Endothelial cell of umbilical vein (primary cell): ENCODE measurements around the gene PSMB7. TPM values are rescaled to one million over a fixed set of nuclear protein-coding genes. Genes with fewer than 3 reads are reported as not detected.

Experiments
- BruUV-seq: library from RNA; stranded (reverse); fragments of 400-500 nt; replicated peaks from 2 replicates; lab custom pipeline; 2021; lab: Mats Ljungman, UMichigan
- CTCF ChIA-PET: fragments of 300-600, 350-600 bp; sonication (Branson Sonifier 250); formaldehyde crosslinking; loops from one replicate; lab custom pipeline; 2021; ENCODE audit warnings: antibody characterized with exemption, inconsistent platforms; lab: Charles Lee
- POLR2A ChIA-PET: fragments of 300-600, 350-600 bp; sonication (Branson Sonifier 250); formaldehyde crosslinking; loops from one replicate; lab custom pipeline; 2021; ENCODE audit warnings: antibody characterized with exemption, inconsistent platforms; lab: Charles Lee
- DNase-seq: peaks from one replicate; pipeline ENCODE4 v3.0.0-alpha.2; 2011; ENCODE audit warnings: low read depth, low spot score
- FAIRE-seq: peaks from 2 replicates; lab custom pipeline; 2011; peaks lifted over from hg19 to GRCh38; lab: Jason Lieb, UNC
- H2AFZ ChIP-seq: 2 replicates; pipeline ENCODE4 v1.6.0; 2012; ENCODE audit warnings: low read depth, low read length, control low read depth, inconsistent platforms
- H3K27ac ChIP-seq: 2 replicates; pipeline ENCODE4 v1.5.1; 2011; ENCODE audit warnings: low read depth, mild to moderate bottlenecking, control low read depth, low read length, moderate library complexity; ENCODE audit not compliant: insufficient read depth
- H3K27me3 ChIP-seq, 2 experiments: 2 replicates each; pipeline versions ENCODE4 v1.6.0 to v1.6.1; 2011; ENCODE audit warnings: low read length in 2 of 2, mixed read lengths in 1 of 2; ENCODE audit not compliant: control insufficient read depth in 2 of 2, insufficient read depth in 2 of 2
- H3K36me3 ChIP-seq, 2 experiments: 2 replicates in 1 of 2; 3 replicates in 1 of 2; pipeline ENCODE4 v1.5.1; 2011; ENCODE audit warnings: low read length in 2 of 2, mild to moderate bottlenecking in 1 of 2, moderate library complexity in 1 of 2; ENCODE audit not compliant: control insufficient read depth in 2 of 2, insufficient read depth in 2 of 2; ENCODE audit errors: extremely low read depth in 1 of 2
- H3K4me1 ChIP-seq: 3 replicates; pipeline ENCODE4 v1.5.1; 2011; ENCODE audit warnings: mild to moderate bottlenecking, low read length; ENCODE audit not compliant: control insufficient read depth, insufficient read depth; ENCODE audit errors: extremely low read depth
- H3K4me2 ChIP-seq: 2 replicates; pipeline ENCODE4 v1.6.1; 2011; ENCODE audit warnings: low read length, control low read depth, mixed read lengths; ENCODE audit not compliant: insufficient read depth
- H3K4me3 ChIP-seq, 3 experiments: fragments of 200-600 bp in 1 of 3; sonication (generic), shearing (Covaris generic) in 1 of 3; replicated peaks in 1 of 3; 2 replicates each; pipeline ENCODE4 v1.5.1; 2011 to 2016; ENCODE audit warnings: control low read depth in 3 of 3, low read length in 3 of 3, mild to moderate bottlenecking in 2 of 3, inconsistent platforms in 1 of 3, low read depth in 1 of 3, moderate library complexity in 1 of 3; ENCODE audit not compliant: insufficient read depth in 1 of 3
- H3K79me2 ChIP-seq: 2 replicates; pipeline ENCODE4 v1.6.0; 2012; ENCODE audit warnings: low read length, inconsistent platforms; ENCODE audit not compliant: control insufficient read depth, insufficient read depth
- H3K9ac ChIP-seq: replicated peaks from 2 replicates; pipeline ENCODE3; 2011; ENCODE audit warnings: low read length, control low read depth; ENCODE audit not compliant: insufficient read depth; ENCODE audit errors: extremely low read depth
- H3K9me1 ChIP-seq: replicated peaks from 3 replicates; pipeline ENCODE4 v1.6.0; 2011; ENCODE audit warnings: mild to moderate bottlenecking, low read length; ENCODE audit not compliant: control insufficient read depth, insufficient read depth; ENCODE audit errors: extremely low read depth
- H3K9me3 ChIP-seq: replicated peaks from 2 replicates; pipeline ENCODE4 v1.5.1; 2012; ENCODE audit warnings: low read length, inconsistent platforms; ENCODE audit not compliant: control insufficient read depth, insufficient read depth
- H4K20me1 ChIP-seq: replicated peaks from 2 replicates; pipeline ENCODE3; 2011; ENCODE audit warnings: mild to moderate bottlenecking, low read length; ENCODE audit not compliant: control insufficient read depth, insufficient read depth; ENCODE audit errors: extremely low read depth
- EZH2 ChIP-seq: IDR thresholded peaks from 2 replicates; pipeline ENCODE4 v1.6.1; 2012; ENCODE audit warnings: borderline replicate concordance, low read depth, mild to moderate bottlenecking, moderate library complexity, low read length, inconsistent platforms; ENCODE audit not compliant: severe bottlenecking
- FOS ChIP-seq: IDR thresholded peaks from 2 replicates; pipeline ENCODE4 v1.6.1; 2011; ENCODE audit warnings: mild to moderate bottlenecking, low read length, moderate library complexity, borderline replicate concordance; ENCODE audit not compliant: insufficient read depth
- GATA2 ChIP-seq: IDR thresholded peaks from 2 replicates; pipeline ENCODE4 v1.7.0; 2011; ENCODE audit warnings: low read depth, mild to moderate bottlenecking, moderate library complexity, mixed read lengths, low read length; ENCODE audit not compliant: insufficient read length, insufficient read depth
- JUN ChIP-seq: IDR thresholded peaks from 2 replicates; pipeline ENCODE4 v1.6.1; 2011; ENCODE audit warnings: borderline replicate concordance, low read depth; ENCODE audit not compliant: insufficient read length, insufficient read depth
- MYC ChIP-seq: IDR thresholded peaks from one replicate; pipeline ENCODE4 v1.6.1; 2011; ENCODE audit warnings: mild to moderate bottlenecking, low read depth, low read length
- POLR2A ChIP-seq: IDR thresholded peaks from 2 replicates; pipeline ENCODE4 v1.6.1; 2012; ENCODE audit warnings: low read depth, mild to moderate bottlenecking, control low read depth, low read length
- POLR2AphosphoS5 ChIP-seq: IDR thresholded peaks from 2 replicates; pipeline ENCODE4 v1.6.1; 2012; ENCODE audit warnings: low read depth, mild to moderate bottlenecking, control low read depth, low read length, moderate library complexity; ENCODE audit not compliant: insufficient read depth
- dilution Hi-C: fragments of 300-500 bp; cut with MboI; formaldehyde crosslinking; loops from one replicate; pipeline ENCODE4 v1.15.0; 2019; ENCODE audit warnings: low sequenced_read_pairs; ENCODE audit not compliant: extremely low pct_ligation_motif_present
- intact Hi-C: fragments of 100-400 bp; cut with micrococcal nuclease; formaldehyde crosslinking; loops from one replicate; pipeline ENCODE4 v1.10.0; 2022
- polyA plus RNA-seq, 4 experiments: library from polyadenylated mRNA; depleted of rRNA in 3 of 4; stranded (reverse) in 3 of 4; unstranded in 1 of 4; fragments of >200 nt; gene quantifications; 2 replicates each; pipeline versions ENCODE4 v1.2.1 to v1.2.3, GENCODE V29; 2011 to 2012; ENCODE audit warnings: missing spikeins in 1 of 4
- total RNA-seq: library from RNA; stranded (reverse); gene quantifications from 2 replicates; pipeline ENCODE4 v1.2.3, GENCODE V29; 2021
- TF ChIP-seq, protein P1 (sequence below): IDR thresholded peaks from 2 replicates; pipeline ENCODE4 v1.6.1; 2011; ENCODE audit not compliant: insufficient read depth, insufficient read length
- TF ChIP-seq, protein P2 (sequence below), 2 donors: IDR thresholded peaks; 1 replicate in 1 of 2; 2 replicates in 1 of 2; pipeline ENCODE4 v1.5.1; 2011; ENCODE audit warnings: low read length in 2 of 2, mild to moderate bottlenecking in 2 of 2, moderate library complexity in 2 of 2, control low read depth in 1 of 2, inconsistent platforms in 1 of 2, low read depth in 1 of 2; ENCODE audit not compliant: insufficient read depth in 1 of 2; ENCODE audit errors: extremely low read depth in 1 of 2

The PSMB7 gene
- total and polyA plus RNA-seq, 2 donors (not counting 3 experiments of a cell fraction or from before 2014, with no cell fraction given): 227 to 366 TPM

DNA sequence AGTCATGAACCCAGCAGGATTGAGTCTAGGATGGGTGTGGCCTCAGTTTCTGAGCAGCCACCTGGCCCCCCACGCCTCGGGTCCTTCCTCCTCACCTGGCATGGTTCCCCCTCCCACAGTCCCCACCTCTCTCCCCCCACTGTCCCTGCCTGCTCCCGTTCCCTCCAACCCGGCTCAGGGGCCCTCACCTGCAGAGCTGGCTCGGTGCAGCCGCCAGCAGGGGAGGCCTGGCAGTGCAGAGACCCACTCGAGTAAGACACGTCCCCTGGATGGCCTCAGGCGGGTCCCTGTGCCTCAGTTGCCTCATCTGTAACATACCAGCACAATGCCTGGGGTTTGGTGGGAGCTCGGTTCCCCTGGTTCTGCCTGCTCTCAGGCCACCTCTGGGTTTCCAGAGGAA is 91.3 kb downstream of the PSMB7 start:
- Histone ChIP-seq H4K20me1 (no peaks in the 10 kb centered on the region), H3K27ac (no peak overlapping the region), H2AFZ (no peak overlapping the region), H3K27me3 (no peaks in the 10 kb centered on the region), H3K36me3 (peaks cover 11 to 56% of the 10 kb centered on the region in 2 experiments), H3K4me1 (no peaks in the 10 kb centered on the region), H3K9me1 (no peaks in the 10 kb centered on the region), H3K9me3 (no peaks in the 10 kb centered on the region), H3K9ac (no peak overlapping the region), H3K79me2 (peaks cover 2% of the 10 kb centered on the region), H3K4me2 (no peak overlapping the region), H3K4me3 (no peak overlapping the region)
- ChIA-PET CTCF (interaction anchor here (1.4 to 2.6 kb wide), 3 partner anchors 63 to 201 kb away, joined by 3 to 15 read pairs (median 7); no protein-coding TSS in a partner anchor), POLR2A (no interaction called here)
- BruUV-seq: no TSS peak
- FAIRE-seq (no peak), DNase-seq (no peak)
- TF ChIP-seq POLR2AphosphoS5: no peak
- TF ChIP-seq, protein P1, sequence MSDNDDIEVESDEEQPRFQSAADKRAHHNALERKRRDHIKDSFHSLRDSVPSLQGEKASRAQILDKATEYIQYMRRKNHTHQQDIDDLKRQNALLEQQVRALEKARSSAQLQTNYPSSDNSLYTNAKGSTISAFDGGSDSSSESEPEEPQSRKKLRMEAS: no peak
- no peak for TF ChIP-seq JUN
- no peak for TF ChIP-seq GATA2
- TF ChIP-seq POLR2A: no peak
- TF ChIP-seq, protein P2, sequence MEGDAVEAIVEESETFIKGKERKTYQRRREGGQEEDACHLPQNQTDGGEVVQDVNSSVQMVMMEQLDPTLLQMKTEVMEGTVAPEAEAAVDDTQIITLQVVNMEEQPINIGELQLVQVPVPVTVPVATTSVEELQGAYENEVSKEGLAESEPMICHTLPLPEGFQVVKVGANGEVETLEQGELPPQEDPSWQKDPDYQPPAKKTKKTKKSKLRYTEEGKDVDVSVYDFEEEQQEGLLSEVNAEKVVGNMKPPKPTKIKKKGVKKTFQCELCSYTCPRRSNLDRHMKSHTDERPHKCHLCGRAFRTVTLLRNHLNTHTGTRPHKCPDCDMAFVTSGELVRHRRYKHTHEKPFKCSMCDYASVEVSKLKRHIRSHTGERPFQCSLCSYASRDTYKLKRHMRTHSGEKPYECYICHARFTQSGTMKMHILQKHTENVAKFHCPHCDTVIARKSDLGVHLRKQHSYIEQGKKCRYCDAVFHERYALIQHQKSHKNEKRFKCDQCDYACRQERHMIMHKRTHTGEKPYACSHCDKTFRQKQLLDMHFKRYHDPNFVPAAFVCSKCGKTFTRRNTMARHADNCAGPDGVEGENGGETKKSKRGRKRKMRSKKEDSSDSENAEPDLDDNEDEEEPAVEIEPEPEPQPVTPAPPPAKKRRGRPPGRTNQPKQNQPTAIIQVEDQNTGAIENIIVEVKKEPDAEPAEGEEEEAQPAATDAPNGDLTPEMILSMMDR (IDR thresholded peaks at IDR 0.05; ENCODE audit: extremely low read depth in 1 of 2, insufficient read depth in 1 of 2, low read depth in 1 of 2, low read length in 2 of 2): no peak
- TF ChIP-seq MYC: no peak
- TF ChIP-seq FOS: no peak
- TF ChIP-seq EZH2: no peak
- intact Hi-C loops (loop anchor here (10.0 kb wide), 1 partner anchor 919 kb away; no protein-coding TSS in a partner anchor), dilution Hi-C loops (loop anchor here (25.0 kb wide), 1 partner anchor 112 kb away; no protein-coding TSS in a partner anchor)
